SU-DHL-6 (cell line): ENCODE results near the gene SOAT2.

Experiments
- CTCF ChIP-seq: fragments of 200-600 bp; sonication (generic); IDR thresholded peaks from one replicate; pipeline ENCODE4 v1.5.1; 2017; ENCODE audit warnings: antibody characterized with exemption, mild to moderate bottlenecking, low read length, moderate library complexity; ENCODE audit not compliant: insufficient read depth, poor library complexity, severe bottlenecking
- EZH2phosphoT487 ChIP-seq: fragments of 200-600 bp; sonication (generic), shearing (Covaris generic); conservative IDR thresholded peaks from 2 replicates; pipeline ENCODE4 v1.6.1; 2018; ENCODE audit warnings: mild to moderate bottlenecking, antibody characterized with exemption, low read length, moderate library complexity, mixed read lengths

GRCh38 chr12:53064613-53065436, 38.5 kb upstream of the SOAT2 start:
- no peak for TF ChIP-seq CTCF
- no peak for TF ChIP-seq EZH2phosphoT487
